GM19328 (cell line): ENCODE measurements around the gene RPTOR.

ENCODE experiments used
- ATAC-seq: cut with Tn5 transposase; IDR thresholded peaks from one replicate; pipeline ENCODE4 v1.9.1; 2021; ENCODE audit warnings: mild to moderate bottlenecking, moderate library complexity; ENCODE audit not compliant: unreplicated experiment

Gene RPTOR

GRCh38 chr17:80836658-80836965 is 292.0 kb downstream of the RPTOR start:
- ATAC-seq: no peak

GRCh38 chr17:80836971-80837481 is 292.4 kb downstream of the RPTOR start:
- ATAC-seq: no peak

- no peak for ATAC-seq
Observed at GRCh38 chr17:80837711-80838110, 293.1 kb downstream of the RPTOR start.

GRCh38 chr17:80838311-80839025 is 293.8 kb downstream of the RPTOR start:
- no peak for ATAC-seq

DNA sequence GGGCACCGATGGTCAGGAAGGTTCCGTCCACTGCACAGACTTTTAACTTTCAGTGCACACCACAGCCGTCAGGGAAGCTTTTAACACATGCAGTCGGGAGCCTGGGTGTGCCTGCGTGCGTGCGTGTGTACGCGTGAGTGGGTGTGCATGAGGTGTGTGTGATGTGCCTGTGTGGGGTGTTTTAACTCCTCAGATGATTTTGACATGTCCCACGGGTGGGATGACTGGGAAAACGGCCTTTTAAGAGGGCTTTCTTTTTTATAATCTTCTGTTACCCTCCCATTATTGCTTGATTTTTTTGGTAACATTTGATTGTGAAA is 294.3 kb downstream of the RPTOR start:
- no peak for ATAC-seq

GRCh38 chr17:80839511-80839941 is 294.9 kb downstream of the RPTOR start:
- no peak for ATAC-seq

GRCh38 chr17:80839970-80840369 is 295.3 kb downstream of the RPTOR start:
- no peak for ATAC-seq

- ATAC-seq: no peak
Observed at GRCh38 chr17:80842456-80843013, 297.9 kb downstream of the RPTOR start.

DNA sequence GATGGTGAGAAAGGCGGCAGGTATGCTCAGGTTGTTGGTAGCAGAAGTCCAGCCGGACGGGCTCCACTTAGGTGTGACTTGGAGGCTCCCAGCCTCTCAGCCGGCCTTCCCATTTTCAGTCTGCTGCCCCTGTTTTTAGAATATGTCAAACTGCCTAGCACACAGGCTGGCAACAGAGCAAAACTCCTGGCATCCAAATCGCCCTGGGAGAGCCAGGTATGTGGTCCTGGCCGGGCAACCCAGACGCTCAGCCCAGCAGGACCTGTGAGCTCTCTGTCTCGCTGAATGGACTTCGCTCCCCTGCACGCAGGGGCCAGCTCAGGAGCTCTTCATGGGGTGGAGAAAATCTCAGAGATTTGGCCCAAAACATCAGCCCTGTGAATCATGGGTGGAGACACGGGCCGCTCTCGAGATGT is 299.1 kb downstream of the RPTOR start:
- ATAC-seq: no peak

DNA sequence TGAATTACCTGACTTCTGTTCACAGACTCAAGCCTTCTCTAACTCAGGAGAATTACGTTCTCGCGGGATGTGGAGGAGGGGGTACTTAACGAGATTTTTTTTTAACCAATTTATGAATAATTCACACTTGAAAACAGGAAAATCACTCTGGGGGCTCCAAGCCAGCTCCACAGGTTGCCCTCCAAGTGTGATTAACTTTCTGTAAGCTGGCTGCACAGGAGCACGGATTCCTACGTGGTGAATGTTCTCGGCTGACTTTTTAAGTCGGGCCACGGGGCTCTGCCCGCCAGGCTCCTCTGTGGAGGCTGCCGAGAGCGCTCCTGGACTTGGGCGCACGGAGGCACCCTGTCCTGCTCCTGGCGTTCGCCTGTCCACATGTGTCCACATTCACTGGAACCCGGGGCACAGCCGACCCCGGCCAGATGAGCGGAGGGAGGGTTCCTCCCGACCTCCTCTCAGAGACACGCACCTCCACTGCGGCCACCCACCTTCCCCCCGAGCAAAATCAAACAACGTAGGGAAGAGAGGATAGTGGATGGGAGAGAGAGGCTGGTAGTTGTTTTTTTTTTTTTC is 299.9 kb downstream of the RPTOR start:
- ATAC-seq: no peak

GRCh38 chr17:80845069-80845862 is 300.6 kb downstream of the RPTOR start:
- ATAC-seq: no peak

DNA sequence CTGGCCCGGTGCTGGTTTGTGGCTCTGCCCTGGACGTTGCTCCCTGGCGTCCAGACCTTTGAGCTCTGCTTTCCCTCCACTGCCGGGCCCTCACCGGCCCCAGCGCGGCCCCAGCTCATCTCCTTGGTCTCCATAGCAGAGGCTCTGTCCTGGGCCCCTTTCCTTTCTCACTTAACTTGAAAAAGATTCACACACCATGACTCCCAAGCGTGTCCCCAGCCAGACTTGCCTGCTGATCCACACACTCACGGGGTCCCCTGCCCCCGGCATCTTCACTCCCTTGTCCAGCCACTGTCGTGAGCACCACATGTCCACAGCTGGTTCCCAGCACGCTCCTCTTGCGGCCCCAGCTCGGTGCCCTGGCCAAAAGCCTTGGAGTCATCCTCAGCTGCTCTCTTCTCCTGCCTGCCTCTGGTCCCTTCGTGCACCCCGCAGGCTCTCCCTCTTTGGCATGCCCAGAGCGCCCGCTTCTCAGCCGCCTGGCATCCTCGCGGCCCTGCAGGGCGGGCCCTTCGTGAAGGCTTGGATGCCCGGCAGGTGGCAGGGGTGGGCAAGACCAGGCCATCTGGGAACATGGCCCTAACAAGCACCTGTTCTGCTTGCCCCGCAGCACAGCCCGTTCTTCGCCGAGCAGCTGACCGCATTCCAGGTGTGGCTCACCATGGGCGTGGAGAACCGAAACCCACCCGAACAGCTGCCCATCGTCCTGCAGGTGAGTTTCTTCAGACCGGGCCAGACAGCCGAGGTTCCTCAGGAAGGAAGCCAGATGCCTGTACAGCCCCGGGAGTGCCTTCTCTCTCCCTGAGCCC is 301.4 kb downstream of the RPTOR start:
- ATAC-seq: no peak

DNA sequence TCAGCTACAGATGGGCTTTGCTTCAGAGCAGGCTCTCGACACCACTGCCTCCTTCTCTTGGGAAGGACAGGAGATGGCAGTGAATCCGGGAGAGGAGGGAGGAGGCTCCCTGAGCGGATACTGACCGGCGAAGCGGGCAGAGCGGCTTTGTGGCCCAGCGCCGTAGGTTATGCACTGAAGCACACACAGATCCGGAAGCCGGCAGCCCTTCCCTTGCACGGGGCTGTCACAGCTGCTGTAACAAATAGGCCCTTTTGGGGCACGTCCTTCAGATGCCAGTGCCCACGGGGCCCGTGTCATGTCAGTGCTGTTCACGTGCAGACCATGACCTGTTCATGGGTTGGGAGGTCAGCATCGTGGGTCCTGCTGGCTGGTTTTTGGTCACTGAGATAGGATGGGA is 302.3 kb downstream of the RPTOR start:
- no peak for ATAC-seq

DNA sequence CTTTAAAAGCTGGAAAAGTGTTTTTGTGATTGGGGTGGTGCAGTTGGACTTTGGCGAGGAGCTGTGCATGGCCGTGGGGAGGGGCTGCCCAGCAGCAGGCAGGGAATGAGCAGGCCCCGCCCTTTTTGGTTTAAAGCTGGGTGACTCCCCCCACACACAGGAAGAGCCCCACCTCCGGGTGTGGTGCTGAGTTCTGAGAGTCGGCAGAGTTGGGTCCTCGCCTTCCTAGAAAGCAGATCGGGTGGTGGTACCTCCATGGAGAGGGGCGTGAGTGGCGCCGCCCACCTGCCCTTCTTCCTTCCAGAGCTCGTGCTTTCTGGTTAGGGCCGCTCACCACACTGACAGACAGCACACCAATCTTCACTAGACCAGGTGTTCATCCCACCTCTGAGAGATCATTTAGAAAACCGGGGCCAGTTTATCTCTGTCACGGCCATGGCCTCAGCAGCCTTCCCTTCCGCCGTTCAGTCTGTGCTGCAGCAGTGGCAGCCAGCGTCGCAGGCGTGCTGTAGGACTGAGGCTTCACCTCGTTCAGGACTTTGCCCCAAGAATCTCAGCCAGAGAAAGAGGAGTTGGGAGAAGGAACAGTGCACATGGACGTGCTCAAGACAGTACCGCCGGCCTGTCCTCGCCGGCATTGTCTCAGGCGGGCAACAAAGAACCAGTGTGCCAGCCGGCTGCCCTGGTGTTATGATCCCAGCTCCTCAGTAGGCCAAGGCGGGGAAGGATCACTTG is 303.0 kb downstream of the RPTOR start:
- ATAC-seq: no peak

DNA sequence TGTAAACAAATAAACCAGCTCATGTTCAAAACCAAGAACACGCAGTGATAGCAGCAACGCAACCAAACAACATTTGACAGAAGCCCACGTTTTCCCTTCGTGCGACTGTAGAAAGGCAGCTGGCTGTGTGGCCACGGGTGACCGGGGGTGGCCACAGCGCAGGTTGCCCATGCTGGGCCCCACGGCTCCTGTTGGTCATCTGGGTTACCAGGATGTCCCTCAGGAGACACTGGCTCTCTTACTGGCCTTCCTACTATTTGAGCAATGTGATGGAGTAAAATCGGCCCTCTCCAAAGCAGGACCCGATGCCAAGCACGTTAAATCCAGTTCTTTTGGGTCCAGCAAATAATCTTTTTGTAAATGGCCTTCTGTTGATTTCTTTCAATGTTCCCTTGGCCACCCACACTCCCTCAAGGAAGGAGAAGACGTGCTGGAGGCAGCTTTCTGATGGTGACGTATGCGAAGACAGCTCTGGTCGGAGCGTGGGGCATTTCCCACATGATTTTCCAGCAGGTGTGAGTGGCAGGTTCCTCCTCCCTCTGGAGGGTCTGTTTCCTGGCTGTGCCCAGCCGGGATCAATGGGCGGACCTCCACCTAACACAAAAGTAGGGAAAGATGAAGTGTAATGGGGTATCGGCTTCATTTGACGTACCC is 303.9 kb downstream of the RPTOR start:
- ATAC-seq: no peak

GRCh38 chr17:80849119-80849518 is 304.5 kb downstream of the RPTOR start:
- ATAC-seq: no peak

DNA sequence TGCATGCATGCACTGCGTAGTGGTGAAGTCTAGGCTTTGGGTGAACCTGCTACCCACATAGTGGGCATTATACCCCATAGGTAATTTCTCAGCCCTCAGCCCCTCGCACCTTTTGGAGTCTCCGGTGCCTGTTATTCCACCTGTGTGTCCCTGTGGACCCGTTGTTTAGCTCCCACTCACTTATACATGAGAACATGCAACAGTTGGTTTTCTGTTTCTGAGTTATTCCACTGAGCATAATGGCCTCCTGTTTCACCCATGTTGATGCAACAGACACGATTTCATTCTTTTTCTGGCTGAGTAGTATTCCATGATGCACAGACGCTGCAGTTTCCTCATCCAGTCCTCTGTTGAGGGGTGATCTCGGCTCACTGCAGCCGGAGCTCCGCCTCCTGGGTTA is 305.5 kb downstream of the RPTOR start:
- ATAC-seq: no peak

GRCh38 chr17:80850817-80851216 is 306.2 kb downstream of the RPTOR start:
- no peak for ATAC-seq

DNA sequence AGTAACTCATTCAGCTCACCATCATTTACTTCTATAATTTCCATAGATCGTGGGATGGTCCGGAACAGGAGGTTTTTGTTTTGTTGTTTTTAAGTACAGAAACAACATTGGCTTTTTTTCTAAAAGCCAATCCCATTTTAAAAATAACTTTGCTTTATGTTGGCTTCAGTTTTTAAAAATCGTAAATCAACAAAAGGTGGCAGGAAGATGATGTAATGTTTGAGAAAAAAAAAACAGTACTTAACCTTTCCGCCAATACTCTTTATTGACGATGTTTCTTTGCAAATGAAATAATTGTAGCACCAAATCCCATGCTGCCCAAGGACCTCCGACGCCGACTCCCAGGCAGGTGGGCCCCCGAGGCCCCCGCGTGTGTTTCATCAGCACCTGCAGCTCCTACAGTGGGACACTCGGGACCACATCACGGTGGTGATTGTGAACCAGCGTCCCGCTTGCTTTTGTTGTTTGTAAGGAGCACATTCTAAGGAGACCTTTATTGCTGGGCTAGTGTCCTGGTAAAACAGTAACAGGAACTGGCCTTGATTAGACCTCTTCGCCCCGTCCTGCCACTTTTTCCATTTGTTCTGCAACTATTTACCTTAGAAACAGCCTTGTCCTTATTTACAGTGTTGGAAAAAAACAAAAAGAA is 306.8 kb downstream of the RPTOR start:
- no peak for ATAC-seq
